Aorta (tissue), 5 donors: ENCODE results near the gene ICA1. TPM values are rescaled to one million over a fixed set of nuclear protein-coding genes. Genes with fewer than 3 reads are reported as not detected.
A peak's percentile ranks its signal among the peaks of the same experiment; 100 is the strongest.

Source experiments
- ATAC-seq: fragments of 200-7000 bp; cut with Tn5 transposase; one replicate; pipeline ENCODE4 v1.9.1; 2022; ENCODE audit warnings: moderate library complexity; ENCODE audit not compliant: low FRiP score
- DNase-seq, 2 donors: peaks; one replicate each; pipeline ENCODE4 v3.0.0-alpha.2; 2020
- H3K27ac ChIP-seq, 2 donors: one replicate each; pipeline ENCODE4 v1.5.1; 2013; ENCODE audit warnings: low read length in 2 of 2, mild to moderate bottlenecking in 2 of 2, moderate library complexity in 2 of 2, control low read depth in 1 of 2, inconsistent platforms in 1 of 2, low read depth in 1 of 2
- H3K27me3 ChIP-seq, 2 donors: one replicate each; pipeline ENCODE4 v1.6.1; 2013; ENCODE audit warnings: control low read depth in 1 of 2, low read length in 1 of 2, mild to moderate bottlenecking in 1 of 2, moderate library complexity in 1 of 2; ENCODE audit not compliant: insufficient read depth in 2 of 2, control insufficient read depth in 1 of 2
- H3K36me3 ChIP-seq, 2 donors: one replicate each; pipeline ENCODE4 v1.6.1; 2013; ENCODE audit warnings: control low read depth in 1 of 2, low read length in 1 of 2, mild to moderate bottlenecking in 1 of 2; ENCODE audit not compliant: insufficient read depth in 2 of 2, control insufficient read depth in 1 of 2
- H3K4me1 ChIP-seq, 2 donors: one replicate each; pipeline ENCODE4 v1.6.1; 2013; ENCODE audit warnings: low read length in 2 of 2, control low read depth in 1 of 2, mild to moderate bottlenecking in 1 of 2, moderate library complexity in 1 of 2; ENCODE audit not compliant: insufficient read depth in 2 of 2, control insufficient read depth in 1 of 2
- H3K4me3 ChIP-seq, 2 donors: one replicate each; pipeline ENCODE4 v1.5.1; 2013; ENCODE audit warnings: low read length in 2 of 2, control low read depth in 1 of 2, mild to moderate bottlenecking in 1 of 2
- H3K9me3 ChIP-seq: one replicate; pipeline ENCODE4 v1.6.1; 2013; ENCODE audit warnings: mild to moderate bottlenecking, low read length; ENCODE audit not compliant: control insufficient read depth
- WGBS, 2 donors: extraction: QIAGEN DNeasy Blood & Tissue Kit; methylation state at CpG; one replicate each; pipeline ENCODE4 v1.1.7; 2013; 5-methylcytosine and 5-hydroxymethylcytosine counted together
- intact Hi-C, 2 donors: fragments of 100-400 bp; cut with DNase I; formaldehyde crosslinking; loops; one replicate each; pipeline versions ENCODE4 v1.14.2 to v1.15.0; 2022
- polyA plus RNA-seq, 2 donors: library from polyadenylated mRNA; stranded (reverse); fragments of 200-250 nt; gene quantifications; one replicate each; pipeline ENCODE4 v1.2.3, GENCODE V29; 2013
- total RNA-seq, 2 donors: library from RNA; stranded (reverse); fragmentation: NEBNext Ultra II Directional; extraction: Animal tissue kit (Norgen Biotek cat#: 25700); gene quantifications; one replicate each; pipeline ENCODE4 v1.2.1, GENCODE V29; 2021
- donor health status: healthy with polysubstance abuse.
- donor health status: Bipolar disorder and iron deficiency.
- donor health status: DM: no; HTN: no; CAD: no.
- donor health status: DM: no; HTN: no; CAD: no.
- donor health status: DM: yes; HTN: yes; CAD: no.

The ICA1 gene
- total and polyA plus RNA-seq, 4 donors: 1.5 to 31.1 (median 15.2) TPM

DNA sequence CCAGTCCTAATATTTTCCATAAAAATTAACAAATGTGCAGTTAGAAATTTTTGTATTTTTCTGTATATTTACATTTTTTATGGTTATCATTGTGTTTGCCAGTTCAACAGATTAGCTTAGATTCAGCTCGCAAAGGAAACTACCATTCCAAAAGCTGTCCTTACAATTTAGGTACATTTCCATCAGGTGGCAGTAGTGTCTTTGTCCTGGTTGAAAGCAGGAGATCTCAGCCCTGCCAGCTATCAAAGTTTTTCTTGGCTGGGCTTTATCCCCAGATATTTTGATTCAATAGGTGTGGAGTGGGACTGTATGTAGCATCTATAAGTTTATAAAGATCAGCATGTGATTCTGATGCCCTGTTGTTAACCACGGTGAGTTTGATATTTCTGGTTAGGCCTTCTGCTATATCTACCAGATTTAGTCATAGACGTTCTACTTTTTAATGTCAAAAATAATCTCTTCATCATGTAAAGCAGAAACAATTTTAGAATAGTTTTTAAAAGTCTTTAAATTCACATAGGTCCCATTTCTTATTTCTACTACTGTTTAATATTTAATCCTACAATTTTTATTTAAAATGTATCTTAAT lies 15.5 kb upstream of the ICA1 start:
- Histone ChIP-seq H3K27me3 (peaks cover 0 to 2% of the 10 kb centered on the region in 2 donors), H3K36me3 (no peaks in the 10 kb centered on the region), H3K4me3 (no peak overlapping the region), H3K4me1 (no peaks in the 10 kb centered on the region), H3K9me3 (no peaks in the 10 kb centered on the region), H3K27ac (no peak overlapping the region)
- 53 to 65% methylated on average over 3 of the region's 3 CpGs for WGBS, 2 donors
- DNase-seq (no peak), ATAC-seq (no peak)
- intact Hi-C loops: no loop called here

DNA sequence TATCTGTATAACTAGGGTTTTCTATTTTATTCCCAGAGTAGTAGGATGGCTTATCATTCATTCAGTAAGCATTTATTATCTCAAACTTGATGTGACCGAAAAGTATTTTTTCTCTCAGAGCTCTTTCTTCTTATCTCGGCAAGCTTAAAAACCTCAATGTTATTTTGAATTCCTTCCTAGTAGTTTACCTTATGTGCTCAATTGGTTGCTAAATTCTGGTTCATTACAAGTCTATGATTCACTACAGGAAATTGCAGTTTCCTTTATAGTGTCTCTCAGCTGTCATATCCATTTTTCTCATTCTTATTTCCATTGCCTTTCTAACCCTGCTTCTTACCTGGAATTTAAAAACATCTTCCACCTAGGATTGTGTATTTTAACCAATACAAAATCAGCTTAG lies 12.6 kb upstream of the ICA1 start:
- no peak overlapping the region for H3K27ac ChIP-seq
- DNase-seq (no peak), ATAC-seq (no peak)
- no peak overlapping the region for H3K4me3 ChIP-seq
- no peaks in the 10 kb centered on the region for H3K4me1 ChIP-seq
- WGBS, 2 donors: 55 to 63% methylated on average over 2 of the region's 2 CpGs
- no peaks in the 10 kb centered on the region for H3K36me3 ChIP-seq
- no peaks in the 10 kb centered on the region for H3K9me3 ChIP-seq
- intact Hi-C loops: no loop called here
- H3K27me3 ChIP-seq: peaks cover 0 to 2% of the 10 kb centered on the region in 2 donors

DNA sequence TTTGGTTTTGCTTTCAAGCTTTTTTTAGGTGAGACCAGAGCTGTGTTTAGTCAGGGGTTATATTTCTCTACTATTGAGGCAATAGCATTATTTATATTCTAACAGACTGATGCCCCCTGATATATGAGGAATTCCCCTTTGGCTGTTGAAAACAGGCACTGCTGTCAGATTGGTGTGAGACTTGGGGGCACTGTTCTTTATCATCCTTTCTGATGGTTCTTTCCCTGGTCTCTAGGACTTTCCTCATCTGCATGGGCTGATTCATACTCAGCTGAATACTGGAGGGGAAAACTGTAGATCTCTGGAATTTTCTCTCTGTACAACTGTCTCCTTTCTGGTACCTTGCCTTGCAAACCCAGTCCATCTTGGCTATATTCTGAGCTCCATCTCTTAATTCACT lies 10.0 kb upstream of the ICA1 start:
- ATAC-seq (no peak), DNase-seq (no peak)
- Histone ChIP-seq H3K27me3 (peaks cover 0 to 2% of the 10 kb centered on the region in 2 donors), H3K36me3 (no peaks in the 10 kb centered on the region), H3K27ac (no peak overlapping the region), H3K4me3 (no peak overlapping the region), H3K4me1 (no peaks in the 10 kb centered on the region), H3K9me3 (no peaks in the 10 kb centered on the region)
- intact Hi-C loops: no loop called here

DNA sequence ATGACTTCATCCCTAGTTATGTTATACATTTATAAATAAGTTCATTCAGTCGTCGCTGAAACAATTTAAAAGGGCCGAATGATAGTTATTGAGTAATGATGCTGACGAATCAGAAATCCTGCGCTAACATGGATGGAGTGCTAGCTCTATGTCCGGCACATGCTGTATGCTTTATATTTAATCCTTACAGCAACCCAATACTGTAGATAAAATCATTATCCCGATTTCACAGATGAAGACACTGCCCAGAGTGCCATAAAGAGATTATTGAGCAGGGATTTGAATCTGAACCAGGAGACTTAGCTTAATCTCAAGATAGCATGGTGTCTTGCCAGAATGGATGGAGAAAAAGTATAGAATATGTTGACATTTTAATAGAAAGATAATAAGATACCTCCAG lies 1.1 kb upstream of the ICA1 start:
- no peak for ATAC-seq
- Histone ChIP-seq H3K9me3 (peaks cover 3% of the 10 kb centered on the region), H3K27ac (no peak overlapping the region), H3K4me1 (no peaks in the 10 kb centered on the region), H3K4me3 (no peak overlapping the region), H3K27me3 (peaks cover 0 to 3% of the 10 kb centered on the region in 2 donors), H3K36me3 (no peaks in the 10 kb centered on the region)
- 83 to 86% methylated on average over 7 of the region's 7 CpGs for WGBS, 2 donors
- DNase-seq: no peak
- intact Hi-C loops: no loop called here

DNA sequence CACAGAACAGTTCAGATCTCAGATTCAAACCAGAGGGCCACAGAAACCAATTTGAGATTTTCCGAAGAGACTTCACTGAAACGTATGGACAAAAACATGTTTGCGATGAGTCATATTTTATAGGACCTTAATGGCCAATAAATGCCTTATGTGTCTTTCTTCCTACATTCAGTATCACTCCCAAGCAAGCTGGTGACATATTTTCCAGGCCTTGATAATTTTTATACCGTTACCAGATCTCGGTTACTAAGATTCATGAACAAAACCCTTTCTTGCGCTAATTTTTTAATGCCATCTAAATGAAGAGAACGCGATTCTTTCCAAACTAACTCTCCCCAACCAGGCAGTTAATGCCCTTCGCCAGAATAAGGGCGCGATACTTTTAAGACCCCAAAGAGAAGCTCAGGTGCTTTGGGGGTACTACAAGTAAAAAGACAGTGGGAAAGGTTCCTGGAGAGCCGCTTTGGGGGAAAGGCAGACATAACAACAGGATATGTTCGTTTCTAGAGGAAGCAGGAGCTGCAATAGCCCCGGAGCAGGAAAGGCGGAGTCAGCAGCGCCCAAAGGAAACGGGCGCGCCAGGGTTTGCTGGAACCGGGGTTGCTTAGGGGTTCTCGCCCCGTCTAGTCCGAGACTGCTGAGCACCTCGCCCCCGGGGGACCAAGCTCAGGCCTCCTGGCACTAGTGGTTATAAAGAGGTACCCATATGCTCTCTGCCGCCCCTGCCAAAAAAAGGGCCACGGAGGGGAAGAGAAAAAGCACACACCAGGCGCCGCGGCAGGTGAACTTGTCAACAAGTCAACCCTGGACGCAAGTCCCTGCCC lies 884 bp downstream of the ICA1 start:
- Histone ChIP-seq H3K4me1 (no peaks in the 10 kb centered on the region), H3K36me3 (no peaks in the 10 kb centered on the region), H3K27ac (no peak overlapping the region), H3K27me3 (peaks cover 0 to 3% of the 10 kb centered on the region in 2 donors), H3K4me3 (peak overlapping the region in 1 of 2 donors; percentile 40), H3K9me3 (peaks cover 4% of the 10 kb centered on the region)
- WGBS, 2 donors: 13 to 17% methylated on average over 25 to 31 of the region's 31 CpGs
- intact Hi-C loops: no loop called here
- peak; percentile 42 for ATAC-seq
- peak; percentile 62 to 80 for DNase-seq

DNA sequence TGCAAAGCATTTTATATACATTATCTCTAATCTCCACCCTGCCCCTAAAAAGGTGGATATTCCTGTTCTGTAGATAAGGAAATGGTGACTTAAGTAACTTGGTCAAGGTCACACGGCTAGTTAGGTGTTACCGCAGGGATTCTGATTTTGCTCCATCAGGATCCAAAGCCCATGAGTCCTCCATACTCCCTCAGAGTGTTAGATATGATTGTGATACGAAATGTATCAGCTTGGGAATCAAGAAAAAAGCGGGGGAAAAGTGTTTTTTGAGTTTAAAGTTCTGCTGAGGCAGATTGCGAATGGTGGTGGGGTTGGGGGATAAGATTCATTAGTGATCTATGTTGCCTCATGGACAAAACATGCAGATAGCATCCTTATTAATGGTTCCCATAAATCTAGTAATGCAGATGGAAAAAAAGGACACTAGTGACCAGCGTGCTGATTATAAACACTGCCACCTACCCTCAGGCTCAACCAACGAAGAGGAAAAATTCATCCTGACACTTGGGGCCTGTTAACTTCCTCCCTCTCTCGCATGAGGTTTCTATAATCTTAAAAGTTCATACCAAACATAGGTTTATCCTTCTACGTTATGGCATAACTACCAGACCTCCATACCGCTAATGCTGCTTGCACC lies 2.3 kb downstream of the ICA1 start:
- Histone ChIP-seq H3K27me3 (peaks cover 0 to 3% of the 10 kb centered on the region in 2 donors), H3K9me3 (peaks cover 5% of the 10 kb centered on the region), H3K36me3 (peaks cover 0 to under 1% of the 10 kb centered on the region in 2 donors), H3K4me3 (no peak overlapping the region), H3K27ac (no peak overlapping the region), H3K4me1 (no peaks in the 10 kb centered on the region)
- WGBS, 2 donors: 89 to 92% methylated on average over 10 of the region's 10 CpGs
- no peak for DNase-seq
- ATAC-seq: no peak
- intact Hi-C loops: no loop called here

- H3K27ac ChIP-seq: no peak overlapping the region
- H3K4me3 ChIP-seq: no peak overlapping the region
- H3K36me3 ChIP-seq: peaks cover 0 to 2% of the 10 kb centered on the region in 2 donors
- peaks cover 7% of the 10 kb centered on the region for H3K9me3 ChIP-seq
- DNase-seq (no peak), ATAC-seq (no peak)
- WGBS, 2 donors: 90 to 92% methylated on average over 1 of the region's 1 CpG
- H3K4me1 ChIP-seq: no peaks in the 10 kb centered on the region
- intact Hi-C loops: no loop called here
- H3K27me3 ChIP-seq: peaks cover 0 to 1% of the 10 kb centered on the region in 2 donors
Measured at GRCh38 chr7:8258734-8259133, 3.2 kb downstream of the ICA1 start.

DNA sequence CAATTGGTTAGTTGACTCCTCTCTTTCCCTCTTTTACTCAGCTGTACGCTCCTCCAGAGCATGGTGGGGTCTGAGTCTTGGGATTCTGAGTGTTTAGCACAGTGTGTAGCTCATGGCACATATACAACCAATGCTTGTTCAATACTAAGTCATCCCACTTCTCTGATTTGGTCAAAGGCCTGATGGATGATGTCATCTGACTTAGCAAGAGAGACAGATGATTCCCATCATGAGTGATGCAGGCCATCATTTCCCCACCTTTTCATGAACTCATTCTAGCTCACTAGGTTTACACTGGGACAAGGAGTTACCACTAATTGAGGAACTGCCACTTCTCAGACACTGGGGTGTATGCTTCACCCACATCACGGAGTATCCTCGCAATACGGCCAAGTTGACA lies 3.8 kb downstream of the ICA1 start:
- no peak overlapping the region for H3K4me3 ChIP-seq
- WGBS, 2 donors: 95 to 97% methylated on average over 4 of the region's 4 CpGs
- peaks cover 0 to 1% of the 10 kb centered on the region in 2 donors for H3K27me3 ChIP-seq
- ATAC-seq: no peak
- peaks cover 7% of the 10 kb centered on the region for H3K9me3 ChIP-seq
- H3K4me1 ChIP-seq: no peaks in the 10 kb centered on the region
- H3K27ac ChIP-seq: no peak overlapping the region
- no peak for DNase-seq
- peaks cover 0 to 2% of the 10 kb centered on the region in 2 donors for H3K36me3 ChIP-seq
- intact Hi-C loops: no loop called here
